Amniotic epithelial cell (primary cell): ENCODE measurements around the gene TXNRD2.
A peak's percentile ranks its signal among the peaks of the same experiment; 100 is the strongest.

ENCODE experiments used
- DNase-seq: peaks from one replicate; pipeline ENCODE4 v3.0.0-alpha.2; 2010; ENCODE audit warnings: low read depth

TXNRD2 gene

GRCh38 chr22:19941365-19942082, at the start of gene TXNRD2, which contains the start of gene COMT:
TXNRD2 (minus strand) TSS chr22:19941818; CDS start chr22:19941803, 15 bp downstream.
COMT (plus strand) TSS chr22:19941772; CDS start chr22:19962527, 20,755 bp downstream.
- DNase-seq: peak; percentile 40

- DNase-seq: no peak
Measured at GRCh38 chr22:19991395-19991644, 49.7 kb upstream of the TXNRD2 start.

GRCh38 chr22:19990609-19991394, 49.2 kb upstream of the TXNRD2 start:
- DNase-seq: no peak

- no peak for DNase-seq
Measured at GRCh38 chr22:19990188-19990587, 48.6 kb upstream of the TXNRD2 start.

GRCh38 chr22:19989725-19990067, 48.1 kb upstream of the TXNRD2 start:
- DNase-seq: no peak

GRCh38 chr22:19988965-19989724, 47.5 kb upstream of the TXNRD2 start:
- DNase-seq: no peak

- DNase-seq: no peak
Measured at GRCh38 chr22:19988331-19988808, 46.8 kb upstream of the TXNRD2 start.

GRCh38 chr22:19987394-19988306, 46.0 kb upstream of the TXNRD2 start:
- no peak for DNase-seq

- peak; percentile 52 for DNase-seq
Measured at GRCh38 chr22:19986410-19987341, 45.1 kb upstream of the TXNRD2 start.

GRCh38 chr22:19986011-19986409, 44.4 kb upstream of the TXNRD2 start:
- no peak for DNase-seq

- DNase-seq: no peak
Measured at GRCh38 chr22:19984851-19985811, 43.5 kb upstream of the TXNRD2 start.

- DNase-seq: peak; percentile 42
Measured at GRCh38 chr22:19984201-19984753, 42.7 kb upstream of the TXNRD2 start.

- no peak for DNase-seq
Measured at GRCh38 chr22:19983741-19984140, 42.1 kb upstream of the TXNRD2 start.

GRCh38 chr22:19982991-19983578, 41.5 kb upstream of the TXNRD2 start:
- no peak for DNase-seq

GRCh38 chr22:19981961-19982920, 40.6 kb upstream of the TXNRD2 start:
- DNase-seq: no peak

- no peak for DNase-seq
Measured at GRCh38 chr22:19981171-19981960, 39.7 kb upstream of the TXNRD2 start.

- no peak for DNase-seq
Measured at GRCh38 chr22:19980766-19981165, 39.1 kb upstream of the TXNRD2 start.
